Endothelial cell of umbilical vein (primary cell): ENCODE data around the gene ANKRD36. TPM values are rescaled to one million over a fixed set of nuclear protein-coding genes. Genes with fewer than 3 reads are reported as not detected.
"Not testable (repeated sequence)": the region's sequence is repeated elsewhere in the genome, so short reads cannot be mapped to it uniquely, and the experiment has no call there.

ENCODE experiments used
- BruUV-seq: library from RNA; stranded (reverse); fragments of 400-500 nt; replicated peaks from 2 replicates; lab custom pipeline; 2021; lab: Mats Ljungman, UMichigan
- CTCF ChIA-PET: fragments of 300-600, 350-600 bp; sonication (Branson Sonifier 250); formaldehyde crosslinking; loops from one replicate; lab custom pipeline; 2021; ENCODE audit warnings: antibody characterized with exemption, inconsistent platforms; lab: Charles Lee
- POLR2A ChIA-PET: fragments of 300-600, 350-600 bp; sonication (Branson Sonifier 250); formaldehyde crosslinking; loops from one replicate; lab custom pipeline; 2021; ENCODE audit warnings: antibody characterized with exemption, inconsistent platforms; lab: Charles Lee
- DNase-seq: peaks from one replicate; pipeline ENCODE4 v3.0.0-alpha.2; 2011; ENCODE audit warnings: low read depth, low spot score
- FAIRE-seq: peaks from 2 replicates; lab custom pipeline; 2011; peaks lifted over from hg19 to GRCh38; lab: Jason Lieb, UNC
- H2AFZ ChIP-seq: 2 replicates; pipeline ENCODE4 v1.6.0; 2012; ENCODE audit warnings: low read depth, low read length, control low read depth, inconsistent platforms
- H3K27ac ChIP-seq: 2 replicates; pipeline ENCODE4 v1.5.1; 2011; ENCODE audit warnings: low read depth, mild to moderate bottlenecking, control low read depth, low read length, moderate library complexity; ENCODE audit not compliant: insufficient read depth
- H3K27me3 ChIP-seq, 2 experiments: 2 replicates each; pipeline versions ENCODE4 v1.6.0 to v1.6.1; 2011; ENCODE audit warnings: low read length in 2 of 2, mixed read lengths in 1 of 2; ENCODE audit not compliant: control insufficient read depth in 2 of 2, insufficient read depth in 2 of 2
- H3K36me3 ChIP-seq, 2 experiments: 2 replicates in 1 of 2; 3 replicates in 1 of 2; pipeline ENCODE4 v1.5.1; 2011; ENCODE audit warnings: low read length in 2 of 2, mild to moderate bottlenecking in 1 of 2, moderate library complexity in 1 of 2; ENCODE audit not compliant: control insufficient read depth in 2 of 2, insufficient read depth in 2 of 2; ENCODE audit errors: extremely low read depth in 1 of 2
- H3K4me1 ChIP-seq: 3 replicates; pipeline ENCODE4 v1.5.1; 2011; ENCODE audit warnings: mild to moderate bottlenecking, low read length; ENCODE audit not compliant: control insufficient read depth, insufficient read depth; ENCODE audit errors: extremely low read depth
- H3K4me2 ChIP-seq: 2 replicates; pipeline ENCODE4 v1.6.1; 2011; ENCODE audit warnings: low read length, control low read depth, mixed read lengths; ENCODE audit not compliant: insufficient read depth
- H3K4me3 ChIP-seq, 3 experiments: fragments of 200-600 bp in 1 of 3; sonication (generic), shearing (Covaris generic) in 1 of 3; replicated peaks in 1 of 3; 2 replicates each; pipeline ENCODE4 v1.5.1; 2011 to 2016; ENCODE audit warnings: control low read depth in 3 of 3, low read length in 3 of 3, mild to moderate bottlenecking in 2 of 3, inconsistent platforms in 1 of 3, low read depth in 1 of 3, moderate library complexity in 1 of 3; ENCODE audit not compliant: insufficient read depth in 1 of 3
- H3K79me2 ChIP-seq: 2 replicates; pipeline ENCODE4 v1.6.0; 2012; ENCODE audit warnings: low read length, inconsistent platforms; ENCODE audit not compliant: control insufficient read depth, insufficient read depth
- H3K9ac ChIP-seq: replicated peaks from 2 replicates; pipeline ENCODE3; 2011; ENCODE audit warnings: low read length, control low read depth; ENCODE audit not compliant: insufficient read depth; ENCODE audit errors: extremely low read depth
- H3K9me1 ChIP-seq: replicated peaks from 3 replicates; pipeline ENCODE4 v1.6.0; 2011; ENCODE audit warnings: mild to moderate bottlenecking, low read length; ENCODE audit not compliant: control insufficient read depth, insufficient read depth; ENCODE audit errors: extremely low read depth
- H3K9me3 ChIP-seq: replicated peaks from 2 replicates; pipeline ENCODE4 v1.5.1; 2012; ENCODE audit warnings: low read length, inconsistent platforms; ENCODE audit not compliant: control insufficient read depth, insufficient read depth
- H4K20me1 ChIP-seq: replicated peaks from 2 replicates; pipeline ENCODE3; 2011; ENCODE audit warnings: mild to moderate bottlenecking, low read length; ENCODE audit not compliant: control insufficient read depth, insufficient read depth; ENCODE audit errors: extremely low read depth
- dilution Hi-C: fragments of 300-500 bp; cut with MboI; formaldehyde crosslinking; loops from one replicate; pipeline ENCODE4 v1.15.0; 2019; ENCODE audit warnings: low sequenced_read_pairs; ENCODE audit not compliant: extremely low pct_ligation_motif_present
- intact Hi-C: fragments of 100-400 bp; cut with micrococcal nuclease; formaldehyde crosslinking; loops from one replicate; pipeline ENCODE4 v1.10.0; 2022
- polyA plus RNA-seq, 4 experiments: library from polyadenylated mRNA; depleted of rRNA in 3 of 4; stranded (reverse) in 3 of 4; unstranded in 1 of 4; fragments of >200 nt; gene quantifications; 2 replicates each; pipeline versions ENCODE4 v1.2.1 to v1.2.3, GENCODE V29; 2011 to 2012; ENCODE audit warnings: missing spikeins in 1 of 4
- total RNA-seq: library from RNA; stranded (reverse); gene quantifications from 2 replicates; pipeline ENCODE4 v1.2.3, GENCODE V29; 2021

ANKRD36 gene
- total and polyA plus RNA-seq, 2 donors (not counting 3 experiments of a cell fraction or from before 2014, with no cell fraction given), result 7.2 to 91.7 TPM

DNA sequence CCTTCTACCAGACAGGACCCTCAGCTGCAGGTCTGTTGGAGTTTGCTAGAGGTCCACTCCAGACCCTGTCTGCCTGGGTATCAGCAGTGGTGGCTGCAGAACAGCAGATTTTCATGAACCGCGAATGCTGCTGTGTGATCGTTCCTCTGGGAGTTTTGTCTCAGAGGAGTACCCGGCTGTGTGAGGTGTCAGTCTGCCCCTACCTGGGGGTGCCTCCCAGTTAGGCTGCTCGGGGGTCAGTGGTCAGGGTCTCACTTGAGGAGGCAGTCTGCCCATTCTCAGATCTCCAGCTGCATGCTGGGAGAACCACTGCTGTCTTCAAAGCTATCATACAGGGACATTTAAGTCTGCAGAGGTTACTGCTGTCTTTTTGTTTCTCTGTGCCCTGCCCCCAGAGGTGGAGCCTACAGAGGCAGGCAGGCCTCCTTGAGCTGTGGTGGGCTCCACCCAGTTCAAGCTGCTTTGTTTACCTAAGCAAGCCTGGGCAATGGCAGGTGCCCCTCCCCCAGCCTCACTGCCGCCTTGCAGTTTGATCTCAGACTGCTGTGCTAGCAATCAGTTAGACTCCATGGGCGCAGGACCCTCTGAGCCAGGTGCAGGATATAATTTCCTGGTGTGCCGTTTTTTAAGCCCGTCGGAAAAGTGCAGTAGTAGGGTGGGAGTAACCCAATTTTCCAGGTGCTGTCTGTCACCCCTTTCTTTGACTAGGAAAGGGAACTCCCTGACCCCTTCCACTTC lies 118.1 kb downstream of the ANKRD36 start:
- H3K9ac ChIP-seq, H3K27ac ChIP-seq, H3K4me3 ChIP-seq, BruUV-seq, intact Hi-C loops, H3K9me3 ChIP-seq, H3K27me3 ChIP-seq, dilution Hi-C loops, CTCF ChIA-PET, H3K36me3 ChIP-seq, FAIRE-seq, H2AFZ ChIP-seq, H3K4me2 ChIP-seq, H3K9me1 ChIP-seq, H3K79me2 ChIP-seq, POLR2A ChIA-PET, H3K4me1 ChIP-seq, H4K20me1 ChIP-seq, DNase-seq: not testable (repeated sequence)

DNA sequence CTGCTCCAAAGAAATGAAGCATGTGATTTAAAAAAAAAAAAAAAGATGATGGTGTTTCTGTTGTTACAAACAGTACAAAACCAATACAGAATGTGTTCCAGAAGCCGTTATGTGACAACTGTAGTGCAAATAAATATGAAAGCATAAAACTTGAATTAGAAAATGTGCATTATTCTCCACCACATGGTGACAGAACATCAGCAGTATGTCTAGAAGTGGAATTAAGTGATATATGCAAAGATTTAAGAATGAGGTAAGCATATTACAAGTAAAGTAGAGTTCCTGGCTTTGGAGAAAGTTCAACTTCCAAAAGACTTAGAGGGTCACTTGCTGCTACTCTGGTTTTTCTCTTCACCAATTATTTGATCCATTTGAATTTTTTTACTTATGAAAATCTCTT lies 120.0 kb downstream of the ANKRD36 start:
- BruUV-seq, CTCF ChIA-PET, dilution Hi-C loops, H3K27me3 ChIP-seq, H3K9me1 ChIP-seq, FAIRE-seq, H2AFZ ChIP-seq, H3K4me2 ChIP-seq, DNase-seq, H3K9ac ChIP-seq, H4K20me1 ChIP-seq, H3K36me3 ChIP-seq, H3K4me3 ChIP-seq, H3K9me3 ChIP-seq, H3K79me2 ChIP-seq, H3K27ac ChIP-seq, H3K4me1 ChIP-seq, intact Hi-C loops, POLR2A ChIA-PET: not testable (repeated sequence)

DNA sequence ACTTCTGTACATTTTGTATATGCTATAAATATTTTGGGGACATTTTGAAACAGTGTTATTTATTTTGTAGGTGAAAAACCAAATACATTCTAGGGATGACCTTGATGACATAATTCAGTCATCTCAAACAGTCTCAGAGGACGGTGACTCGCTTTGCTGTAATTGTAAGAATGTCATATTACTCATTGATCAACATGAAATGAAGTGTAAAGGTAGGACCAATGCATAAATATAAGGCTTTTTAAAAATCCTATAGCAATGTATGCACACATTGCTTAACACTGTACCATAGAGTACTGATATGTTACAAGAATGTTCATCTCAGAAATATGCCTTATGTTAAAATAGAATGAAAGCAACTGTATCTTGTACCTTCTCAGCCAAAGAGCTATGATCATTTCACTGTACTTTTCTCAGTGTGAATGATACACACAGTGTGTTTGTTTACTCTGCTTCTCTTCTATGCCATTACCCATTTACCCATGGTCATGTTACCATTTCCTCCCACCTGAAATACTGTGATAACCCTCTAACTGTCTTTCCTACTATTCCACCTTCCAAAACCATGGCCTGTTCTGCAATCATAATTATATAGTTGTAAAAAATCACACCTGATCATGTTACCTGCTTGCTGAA lies 120.8 kb downstream of the ANKRD36 start:
- TSS peak; percentile 67 for BruUV-seq

DNA sequence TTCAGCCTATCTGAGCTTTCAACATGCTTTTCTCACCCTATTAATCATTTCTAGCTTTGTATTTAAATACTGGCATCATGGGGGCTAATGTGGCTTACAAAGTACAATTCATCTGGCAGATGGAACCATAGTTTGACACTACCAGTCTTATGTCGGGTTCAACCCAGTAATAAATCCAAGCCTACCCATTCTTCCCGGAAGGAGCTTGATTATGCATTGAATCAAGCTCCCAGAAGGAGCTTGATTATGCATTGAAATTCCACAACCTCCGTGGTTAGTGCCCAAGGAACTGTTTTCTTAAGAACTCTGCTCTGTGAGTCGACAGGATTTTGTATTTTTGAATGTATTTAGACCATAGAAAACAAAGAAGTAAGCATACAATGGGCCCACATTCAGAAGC lies 148.2 kb downstream of the ANKRD36 start:
- POLR2A ChIA-PET, H3K4me3 ChIP-seq, CTCF ChIA-PET, H3K79me2 ChIP-seq, H3K9me3 ChIP-seq, dilution Hi-C loops, BruUV-seq, FAIRE-seq, H3K4me2 ChIP-seq, H3K9ac ChIP-seq, H3K36me3 ChIP-seq, DNase-seq, H4K20me1 ChIP-seq, H3K27ac ChIP-seq, intact Hi-C loops, H3K9me1 ChIP-seq, H3K4me1 ChIP-seq, H2AFZ ChIP-seq, H3K27me3 ChIP-seq: not testable (repeated sequence)

More for the DNA sequence above, 120.8 kb downstream of the ANKRD36 start:
- H3K4me2 ChIP-seq, intact Hi-C loops, CTCF ChIA-PET, H3K4me3 ChIP-seq, H3K27me3 ChIP-seq, H3K4me1 ChIP-seq, H3K79me2 ChIP-seq, dilution Hi-C loops, H3K9me3 ChIP-seq, H3K27ac ChIP-seq, DNase-seq, H2AFZ ChIP-seq, H3K9me1 ChIP-seq, H3K36me3 ChIP-seq, FAIRE-seq, H3K9ac ChIP-seq, POLR2A ChIA-PET, H4K20me1 ChIP-seq: not testable (repeated sequence)
